Body of pancreas (tissue), 4 donors: Measurements from ENCODE around the gene GJA3. TPM values are rescaled to one million over a fixed set of nuclear protein-coding genes. Genes with fewer than 3 reads are reported as not detected.
A peak's percentile ranks its signal among the peaks of the same experiment; 100 is the strongest.

Experiments used
- ATAC-seq: fragments of 150-250 bp; one replicate; pipeline ENCODE4 v1.9.1; 2016
- DNase-seq, 4 donors: peaks; one replicate each; pipeline ENCODE4 v3.0.0-alpha.2; 2019
- H3K27ac ChIP-seq, 4 donors: fragments of 200-600 bp; sonication (generic); 1 replicate in 3 of 4; 2 replicates in 1 of 4; pipeline versions ENCODE4 v1.5.1 to v1.6.1; 2016 to 2019; ENCODE audit warnings: mild to moderate bottlenecking in 1 of 4, mixed read lengths in 1 of 4, moderate library complexity in 1 of 4
- H3K27me3 ChIP-seq, 2 donors: fragments of 200-600 bp; sonication (generic); one replicate each; pipeline ENCODE4 v1.6.0; 2016; ENCODE audit warnings: mild to moderate bottlenecking in 1 of 2
- H3K36me3 ChIP-seq, 2 donors: fragments of 200-600 bp; sonication (generic); replicated peaks in 1 of 2; 2 replicates each; pipeline ENCODE4 v1.5.1; 2016; ENCODE audit warnings: low read depth in 2 of 2; ENCODE audit not compliant: insufficient read depth in 1 of 2
- H3K4me1 ChIP-seq: fragments of 200-600 bp; sonication (generic); one replicate; pipeline ENCODE4 v1.6.0; 2016
- H3K4me3 ChIP-seq, 2 donors: fragments of 200-600 bp; sonication (generic); 1 replicate in 1 of 2; 2 replicates in 1 of 2; pipeline ENCODE4 v1.5.1; 2016 to 2019
- H3K9me3 ChIP-seq, 3 donors: fragments of 200-600 bp; sonication (generic); 1 replicate in 2 of 3; 2 replicates in 1 of 3; pipeline ENCODE4 v1.5.1; 2016
- CTCF ChIP-seq, 7 experiments: fragments of 450-650 bp in 4 of 7; fragments of 200-600 bp in 3 of 7; sonication (generic) in 3 of 7; IDR thresholded peaks; one replicate each; pipeline ENCODE4 v1.5.1; 2016 to 2019; ENCODE audit warnings: antibody characterized with exemption in 7 of 7
- POLR2A ChIP-seq, 3 donors: fragments of 450-650 bp; IDR thresholded peaks; one replicate each; pipeline ENCODE4 v1.6.1; 2016; ENCODE audit warnings: antibody characterized with exemption in 3 of 3, mild to moderate bottlenecking in 2 of 3
- WGBS, 2 donors: methylation state at CpG; one replicate each; pipeline ENCODE4 v1.1.5; 2017; 5-methylcytosine and 5-hydroxymethylcytosine counted together
- intact Hi-C: fragments of 100-400 bp; cut with DNase I; formaldehyde crosslinking; loops from one replicate; pipeline ENCODE4 v1.15.1; 2023
- total RNA-seq, 2 donors: library from RNA; depleted of rRNA; stranded (reverse); fragments of >200 nt; gene quantifications; one replicate each; pipeline ENCODE4 v1.1.0, GENCODE V29; 2016

The GJA3 gene
- total RNA-seq, 2 donors from 2014 or later, result not detected

- Histone ChIP-seq H3K27ac (peak overlapping the region in 2 of 4 donors; percentile 86 to 93), H3K36me3 (no peaks in the 10 kb centered on the region), H3K4me1 (peaks cover 13% of the 10 kb centered on the region), H3K4me3 (no peak overlapping the region), H3K9me3 (no peaks in the 10 kb centered on the region), H3K27me3 (no peaks in the 10 kb centered on the region)
- intact Hi-C loops, result no loop called here
- TF ChIP-seq POLR2A (IDR thresholded peaks at IDR 0.05) (no peak), CTCF (IDR thresholded peaks at IDR 0.05) (no peak)
- WGBS, 2 donors, result 39 to 62% methylated on average over 11 to 18 of the region's 18 CpGs
- DNase-seq (no peak), ATAC-seq (no peak)
Measured at GRCh38 chr13:20129076-20129475, 31.8 kb downstream of the GJA3 start.

- H3K4me3 ChIP-seq, result peak overlapping the region; percentile 32 to 48
- H3K27me3 ChIP-seq, result no peaks in the 10 kb centered on the region
- WGBS, 2 donors, result 0% methylated on average over 5 to 28 of the region's 28 CpGs
- DNase-seq (peak; percentile 57 to 74 (median 60)), ATAC-seq (peak; percentile 72)
- TF ChIP-seq CTCF (IDR thresholded peaks at IDR 0.05) (peak; percentile 40 to 74 (median 61)), POLR2A (IDR thresholded peaks at IDR 0.05) (peak in 2 of 3 donors; percentile 18 to 28)
- peaks cover 13% of the 10 kb centered on the region for H3K4me1 ChIP-seq
- H3K27ac ChIP-seq, result peak overlapping the region; percentile 86 to 95 (median 90)
- H3K36me3 ChIP-seq, result no peaks in the 10 kb centered on the region
- intact Hi-C loops, result no loop called here
- H3K9me3 ChIP-seq, result no peaks in the 10 kb centered on the region
Measured at GRCh38 chr13:20128459-20128931, 32.4 kb downstream of the GJA3 start.

GRCh38 chr13:20127562-20128458 lies 33.0 kb downstream of the GJA3 start:
- 0 to 1% methylated on average over 11 to 73 of the region's 82 CpGs for WGBS, 2 donors
- H3K36me3 ChIP-seq, result no peaks in the 10 kb centered on the region
- H3K4me1 ChIP-seq, result peaks cover 13% of the 10 kb centered on the region
- peak; percentile 75 to 80 (median 78) for DNase-seq
- H3K27me3 ChIP-seq, result no peaks in the 10 kb centered on the region
- TF ChIP-seq CTCF (IDR thresholded peaks at IDR 0.05), result peak in 6 of 7 experiments; percentile 27 to 59 (median 44)
- peak; percentile 77 to 90 (median 87) for TF ChIP-seq POLR2A (IDR thresholded peaks at IDR 0.05)
- peak overlapping the region; percentile 32 to 48 for H3K4me3 ChIP-seq
- ATAC-seq, result peak; percentile 86
- no peaks in the 10 kb centered on the region for H3K9me3 ChIP-seq
- H3K27ac ChIP-seq, result peak overlapping the region; percentile 86 to 95 (median 90)
- intact Hi-C loops, result no loop called here

- H3K27me3 ChIP-seq, result no peaks in the 10 kb centered on the region
- H3K36me3 ChIP-seq, result no peaks in the 10 kb centered on the region
- H3K9me3 ChIP-seq, result no peaks in the 10 kb centered on the region
- intact Hi-C loops, result no loop called here
- ATAC-seq (peak; percentile 19), DNase-seq (no peak)
- WGBS, 2 donors, result 12 to 17% methylated on average over 6 of the region's 6 CpGs
- H3K27ac ChIP-seq, result peak overlapping the region; percentile 86 to 95 (median 90)
- no peak overlapping the region for H3K4me3 ChIP-seq
- TF ChIP-seq CTCF (IDR thresholded peaks at IDR 0.05) (no peak), POLR2A (IDR thresholded peaks at IDR 0.05) (no peak)
- H3K4me1 ChIP-seq, result peaks cover 13% of the 10 kb centered on the region
Measured at GRCh38 chr13:20127262-20127561, 33.6 kb downstream of the GJA3 start.
